Measurements from ENCODE around the gene SPACA7. TPM values are rescaled to one million over a fixed set of nuclear protein-coding genes. Genes with fewer than 3 reads are reported as not detected.

Gene SPACA7
- total RNA-seq, 1 donor from 2014 or later, result not detected

DNA sequence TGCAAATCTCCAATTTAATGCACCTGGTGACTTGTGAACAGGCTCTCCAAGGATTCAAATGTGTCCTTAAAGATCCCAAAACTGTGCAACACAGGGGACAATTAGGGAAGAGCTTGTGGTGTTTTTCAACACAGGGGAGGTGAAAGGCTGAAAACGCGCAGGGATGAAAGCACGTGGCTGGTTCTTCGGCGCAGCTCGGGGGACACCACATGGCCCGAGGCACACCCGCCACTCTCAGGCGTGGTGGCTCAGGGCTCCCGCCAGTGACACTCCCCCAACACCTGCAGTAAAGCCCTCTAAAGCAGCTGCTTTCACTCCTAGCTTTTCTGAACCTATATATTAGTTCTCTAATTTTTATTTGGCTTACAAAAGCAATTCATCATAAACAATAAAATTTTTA, 91.9 kb downstream of the SPACA7 start:
- DNase-seq (no peak), ATAC-seq (ENCODE audit: low read depth) (no peak)
- ChIA-PET CTCF (no interaction called here), POLR2A (no interaction called here)
- no peak overlapping the region for H3K27ac Mint-ChIP-seq
- TF ChIP-seq, protein P1, sequence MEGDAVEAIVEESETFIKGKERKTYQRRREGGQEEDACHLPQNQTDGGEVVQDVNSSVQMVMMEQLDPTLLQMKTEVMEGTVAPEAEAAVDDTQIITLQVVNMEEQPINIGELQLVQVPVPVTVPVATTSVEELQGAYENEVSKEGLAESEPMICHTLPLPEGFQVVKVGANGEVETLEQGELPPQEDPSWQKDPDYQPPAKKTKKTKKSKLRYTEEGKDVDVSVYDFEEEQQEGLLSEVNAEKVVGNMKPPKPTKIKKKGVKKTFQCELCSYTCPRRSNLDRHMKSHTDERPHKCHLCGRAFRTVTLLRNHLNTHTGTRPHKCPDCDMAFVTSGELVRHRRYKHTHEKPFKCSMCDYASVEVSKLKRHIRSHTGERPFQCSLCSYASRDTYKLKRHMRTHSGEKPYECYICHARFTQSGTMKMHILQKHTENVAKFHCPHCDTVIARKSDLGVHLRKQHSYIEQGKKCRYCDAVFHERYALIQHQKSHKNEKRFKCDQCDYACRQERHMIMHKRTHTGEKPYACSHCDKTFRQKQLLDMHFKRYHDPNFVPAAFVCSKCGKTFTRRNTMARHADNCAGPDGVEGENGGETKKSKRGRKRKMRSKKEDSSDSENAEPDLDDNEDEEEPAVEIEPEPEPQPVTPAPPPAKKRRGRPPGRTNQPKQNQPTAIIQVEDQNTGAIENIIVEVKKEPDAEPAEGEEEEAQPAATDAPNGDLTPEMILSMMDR (IDR thresholded peaks at IDR 0.05), result no peak
- H3K9me3 Mint-ChIP-seq, result peaks cover 10% of the 10 kb centered on the region
- no peak overlapping the region for H3K4me3 Mint-ChIP-seq
- no peaks in the 10 kb centered on the region for H3K4me1 Mint-ChIP-seq
- no peaks in the 10 kb centered on the region for H3K27me3 Mint-ChIP-seq
- intact Hi-C loops (cut with micrococcal nuclease), result no loop called here
- peaks cover 3% of the 10 kb centered on the region for H3K36me3 Mint-ChIP-seq (ENCODE audit: low read depth)

DNA sequence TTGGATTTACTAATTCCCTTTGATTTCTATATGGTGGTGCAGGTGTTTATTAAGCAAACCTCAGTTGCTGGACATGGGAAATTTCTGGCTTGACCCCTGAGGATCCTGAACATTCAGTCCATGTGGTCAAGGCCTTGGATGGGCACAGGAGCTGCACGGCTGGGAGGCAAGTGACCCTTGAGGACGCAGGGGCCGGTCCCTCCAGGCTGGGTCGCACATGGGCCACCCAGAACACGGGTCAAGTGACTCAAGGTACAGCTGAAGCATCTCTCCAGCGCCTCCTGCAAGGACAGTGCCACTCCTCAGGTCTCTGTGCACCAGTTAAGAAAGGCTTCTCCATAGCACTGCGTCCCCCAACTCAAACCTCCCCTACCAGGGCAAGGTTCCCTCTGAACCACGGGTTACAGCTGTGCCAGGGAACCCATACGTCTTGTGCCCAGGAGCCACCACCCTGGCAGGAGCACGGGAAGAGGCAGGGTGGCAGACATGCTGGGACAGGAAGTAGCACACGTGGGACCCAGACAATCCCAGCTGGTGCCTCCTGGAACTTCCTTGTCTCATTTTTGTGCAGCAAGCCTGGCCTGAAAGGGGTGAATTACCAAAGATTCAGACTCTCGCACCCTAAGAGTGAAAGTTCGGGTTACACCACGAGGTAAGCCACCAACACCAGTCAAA, 93.1 kb downstream of the SPACA7 start:
- intact Hi-C loops (cut with micrococcal nuclease), result no loop called here
- H3K4me3 Mint-ChIP-seq, result no peak overlapping the region
- POLR2A ChIA-PET, result no interaction called here

DNA sequence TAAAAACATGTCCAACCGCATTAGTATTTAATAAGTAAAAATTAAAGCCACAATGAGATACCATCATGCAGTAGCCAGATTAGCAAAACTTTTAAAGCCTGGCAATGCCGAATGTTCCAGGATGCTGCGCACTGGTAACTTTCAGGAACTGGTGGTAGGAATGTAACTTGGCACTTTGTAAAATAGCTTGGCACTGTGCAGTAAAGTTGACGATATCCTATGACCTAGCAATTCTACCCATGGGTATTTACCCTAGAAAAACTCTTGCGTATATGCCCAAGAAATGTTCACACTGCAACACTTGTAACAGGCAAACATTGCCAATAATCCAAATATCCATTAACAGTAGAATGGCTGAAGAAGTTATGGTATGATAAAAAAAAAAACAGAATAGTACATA, 97.7 kb downstream of the SPACA7 start:
- Mint-ChIP-seq H3K4me3 (no peak overlapping the region), H3K9me3 (peaks cover 11% of the 10 kb centered on the region), H3K36me3 (ENCODE audit: low read depth) (peaks cover 3% of the 10 kb centered on the region), H3K27ac (no peak overlapping the region), H3K4me1 (no peaks in the 10 kb centered on the region), H3K27me3 (no peaks in the 10 kb centered on the region)
- ChIA-PET POLR2A (no interaction called here), CTCF (no interaction called here)
- DNase-seq (no peak), ATAC-seq (ENCODE audit: low read depth) (no peak)
- TF ChIP-seq, protein P1 (IDR thresholded peaks at IDR 0.05), result no peak
- intact Hi-C loops (cut with micrococcal nuclease), result no loop called here

More for the DNA sequence above, 93.1 kb downstream of the SPACA7 start:
- DNase-seq (no peak), ATAC-seq (ENCODE audit: low read depth) (no peak)
- Mint-ChIP-seq H3K36me3 (ENCODE audit: low read depth) (peaks cover 3% of the 10 kb centered on the region), H3K27me3 (no peaks in the 10 kb centered on the region), H3K9me3 (peaks cover 11% of the 10 kb centered on the region), H3K4me1 (no peaks in the 10 kb centered on the region), H3K27ac (no peak overlapping the region)
- CTCF ChIA-PET, result no interaction called here
- TF ChIP-seq, protein P1 (IDR thresholded peaks at IDR 0.05), result no peak

DNA sequence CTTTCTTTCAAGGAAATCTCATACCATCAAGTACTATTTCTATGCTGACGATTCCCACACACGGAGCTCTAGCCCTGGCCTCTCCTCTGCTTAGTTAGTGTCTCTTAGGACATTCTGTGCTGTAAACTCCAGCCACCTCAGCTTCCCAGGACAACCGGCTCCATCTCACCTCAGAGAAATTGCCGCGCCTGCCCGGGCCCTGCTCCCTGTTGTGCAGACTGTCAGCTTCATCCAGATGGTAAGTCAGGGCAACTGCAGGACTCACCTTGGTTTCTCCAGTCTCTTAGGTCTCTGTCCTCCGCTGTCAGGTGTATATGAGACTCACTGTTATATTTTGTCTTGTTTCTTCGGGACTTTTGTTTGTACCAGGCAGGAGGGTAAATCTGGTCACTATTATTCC, 98.7 kb downstream of the SPACA7 start:
- TF ChIP-seq, protein P1 (IDR thresholded peaks at IDR 0.05), result no peak
- Mint-ChIP-seq H3K9me3 (peaks cover 11% of the 10 kb centered on the region), H3K4me1 (no peaks in the 10 kb centered on the region), H3K27ac (no peak overlapping the region), H3K4me3 (no peak overlapping the region), H3K36me3 (ENCODE audit: low read depth) (peaks cover 3% of the 10 kb centered on the region), H3K27me3 (no peaks in the 10 kb centered on the region)
- ChIA-PET CTCF (no interaction called here), POLR2A (no interaction called here)
- ATAC-seq (ENCODE audit: low read depth) (no peak), DNase-seq (no peak)
- intact Hi-C loops (cut with micrococcal nuclease), result no loop called here

DNA sequence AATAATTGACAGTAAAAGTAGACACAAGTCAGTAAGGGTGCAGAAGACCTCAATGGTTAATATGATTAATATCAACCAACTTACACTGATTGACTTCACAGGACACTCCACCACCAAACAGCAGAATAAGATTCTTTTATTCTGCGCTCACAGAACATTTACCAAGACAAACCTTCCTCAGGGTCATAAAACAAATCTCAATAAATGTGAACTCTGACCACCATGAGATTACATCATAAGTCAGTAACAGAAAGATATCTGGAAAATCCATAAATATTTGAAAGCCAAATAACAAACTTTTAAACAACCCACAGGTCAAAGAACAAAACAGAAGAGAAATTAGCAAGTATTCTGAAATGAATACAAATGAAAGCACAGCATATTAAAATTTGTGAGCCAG, 99.7 kb downstream of the SPACA7 start:
- ChIA-PET POLR2A (no interaction called here), CTCF (no interaction called here)
- intact Hi-C loops (cut with micrococcal nuclease), result no loop called here
- no peak for ATAC-seq (ENCODE audit: low read depth)
- TF ChIP-seq, protein P1 (IDR thresholded peaks at IDR 0.05), result no peak
- peaks cover 11% of the 10 kb centered on the region for H3K9me3 Mint-ChIP-seq
- H3K27me3 Mint-ChIP-seq, result no peaks in the 10 kb centered on the region
- H3K36me3 Mint-ChIP-seq (ENCODE audit: low read depth), result peaks cover 3% of the 10 kb centered on the region
- no peak overlapping the region for H3K4me3 Mint-ChIP-seq
- H3K4me1 Mint-ChIP-seq, result no peaks in the 10 kb centered on the region
- no peak for DNase-seq
- H3K27ac Mint-ChIP-seq, result no peak overlapping the region

Data from activated B cell treated with CpG ODN at 0.5 μM for 24 hours (primary cell).